Urothelium cell line (cell line): Measurements from ENCODE around the gene ZNF367.

ENCODE experiments used
- DNase-seq: peaks from one replicate; pipeline ENCODE4 v3.0.0; 2011; ENCODE audit warnings: low spot score, mixed read lengths
- FAIRE-seq: peaks from 2 replicates; lab custom pipeline; 2011; peaks lifted over from hg19 to GRCh38; lab: Jason Lieb, UNC

ZNF367 gene

GRCh38 chr9:96408409-96409280, 9.5 kb downstream of the ZNF367 start:
- FAIRE-seq (no peak), DNase-seq (no peak)

- FAIRE-seq, result no peak
- DNase-seq, result no peak
Measured at GRCh38 chr9:96400132-96400910, 17.8 kb downstream of the ZNF367 start.

GRCh38 chr9:96399325-96399633, 18.9 kb downstream of the ZNF367 start:
- FAIRE-seq (no peak), DNase-seq (no peak)

GRCh38 chr9:96398582-96399324, 19.4 kb downstream of the ZNF367 start:
- DNase-seq (no peak), FAIRE-seq (no peak)

- no peak for DNase-seq
- no peak for FAIRE-seq
Measured at GRCh38 chr9:96395964-96396363, 22.2 kb downstream of the ZNF367 start.

GRCh38 chr9:96394832-96395496, 23.2 kb downstream of the ZNF367 start:
- DNase-seq (no peak), FAIRE-seq (no peak)

- DNase-seq (no peak), FAIRE-seq (no peak)
Measured at GRCh38 chr9:96392263-96392662, 25.9 kb downstream of the ZNF367 start.

- DNase-seq (no peak), FAIRE-seq (no peak)
Measured at GRCh38 chr9:96391021-96391765, 27.0 kb downstream of the ZNF367 start.

GRCh38 chr9:96388144-96388543, 30.0 kb downstream of the ZNF367 start:
- no peak for FAIRE-seq
- DNase-seq, result no peak

GRCh38 chr9:96386157-96386556, 32.0 kb downstream of the ZNF367 start:
- no peak for FAIRE-seq

GRCh38 chr9:96383165-96383942, 34.8 kb downstream of the ZNF367 start, which contains the start of gene SLC35D2:
TSS of gene SLC35D2 (minus strand) at chr9:96383711. CDS start at chr9:96383634, 77 bp downstream.
- FAIRE-seq (no peak), DNase-seq (peak; percentile 78)

More at GRCh38 chr9:96386157-96386556, 32.0 kb downstream of the ZNF367 start:
- DNase-seq, result no peak

- DNase-seq (no peak), FAIRE-seq (no peak)
Measured at GRCh38 chr9:96382839-96383164, 35.4 kb downstream of the ZNF367 start.

- FAIRE-seq, result no peak
- no peak for DNase-seq
Measured at GRCh38 chr9:96382175-96382574, 36.0 kb downstream of the ZNF367 start.

GRCh38 chr9:96381696-96382095, 36.5 kb downstream of the ZNF367 start:
- DNase-seq (no peak), FAIRE-seq (no peak)

GRCh38 chr9:96381125-96381524, 37.0 kb downstream of the ZNF367 start:
- no peak for FAIRE-seq
- DNase-seq, result no peak

GRCh38 chr9:96379461-96379860, 38.7 kb downstream of the ZNF367 start:
- DNase-seq, result no peak
- FAIRE-seq, result no peak

GRCh38 chr9:96378187-96378586, 40.0 kb downstream of the ZNF367 start:
- FAIRE-seq (no peak), DNase-seq (no peak)

- no peak for FAIRE-seq
- DNase-seq, result peak; percentile 33
Measured at GRCh38 chr9:96376891-96377874, 41.0 kb downstream of the ZNF367 start.
